Measurements from ENCODE around the gene SNRNP200. TPM values are rescaled to one million over a fixed set of nuclear protein-coding genes. Genes with fewer than 3 reads are reported as not detected.

The SNRNP200 gene
- total RNA-seq, 1 donor from 2014 or later = 208 TPM

DNA sequence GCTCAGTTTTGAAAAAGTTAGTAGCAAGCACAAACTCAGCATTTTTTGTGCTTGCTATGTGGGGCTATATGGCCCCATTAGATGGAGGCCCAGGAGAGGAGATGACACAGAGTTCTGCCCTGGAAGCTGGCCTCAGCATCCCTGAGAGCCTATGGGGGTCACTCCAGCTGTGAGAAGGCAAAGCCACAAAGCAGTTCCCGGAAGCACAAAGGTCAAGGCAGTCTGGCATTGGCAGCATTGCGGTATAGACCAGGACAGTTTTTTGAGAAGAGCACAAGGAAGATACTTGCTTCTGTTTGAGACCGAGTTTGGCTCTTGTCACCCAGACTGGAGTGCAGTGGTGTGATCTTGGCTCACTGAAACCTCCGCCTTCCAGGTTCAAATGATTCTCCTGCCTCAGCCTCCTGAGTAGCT, 12.2 kb upstream of the SNRNP200 start:
- Mint-ChIP-seq H3K9me3 (no peaks in the 10 kb centered on the region), H3K4me1 (peaks cover 41% of the 10 kb centered on the region), H3K27ac (peak overlapping the region; percentile 41), H3K27me3 (no peaks in the 10 kb centered on the region), H3K36me3 (ENCODE audit: low read depth) (peaks cover 4% of the 10 kb centered on the region), H3K4me3 (no peak overlapping the region)
- CTCF ChIA-PET = no interaction called here
- TF ChIP-seq, protein P1, sequence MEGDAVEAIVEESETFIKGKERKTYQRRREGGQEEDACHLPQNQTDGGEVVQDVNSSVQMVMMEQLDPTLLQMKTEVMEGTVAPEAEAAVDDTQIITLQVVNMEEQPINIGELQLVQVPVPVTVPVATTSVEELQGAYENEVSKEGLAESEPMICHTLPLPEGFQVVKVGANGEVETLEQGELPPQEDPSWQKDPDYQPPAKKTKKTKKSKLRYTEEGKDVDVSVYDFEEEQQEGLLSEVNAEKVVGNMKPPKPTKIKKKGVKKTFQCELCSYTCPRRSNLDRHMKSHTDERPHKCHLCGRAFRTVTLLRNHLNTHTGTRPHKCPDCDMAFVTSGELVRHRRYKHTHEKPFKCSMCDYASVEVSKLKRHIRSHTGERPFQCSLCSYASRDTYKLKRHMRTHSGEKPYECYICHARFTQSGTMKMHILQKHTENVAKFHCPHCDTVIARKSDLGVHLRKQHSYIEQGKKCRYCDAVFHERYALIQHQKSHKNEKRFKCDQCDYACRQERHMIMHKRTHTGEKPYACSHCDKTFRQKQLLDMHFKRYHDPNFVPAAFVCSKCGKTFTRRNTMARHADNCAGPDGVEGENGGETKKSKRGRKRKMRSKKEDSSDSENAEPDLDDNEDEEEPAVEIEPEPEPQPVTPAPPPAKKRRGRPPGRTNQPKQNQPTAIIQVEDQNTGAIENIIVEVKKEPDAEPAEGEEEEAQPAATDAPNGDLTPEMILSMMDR (IDR thresholded peaks at IDR 0.05) = no peak
- POLR2A ChIA-PET = no interaction called here
- ATAC-seq (ENCODE audit: low read depth) (no peak), DNase-seq (no peak)
- intact Hi-C loops (cut with micrococcal nuclease) = no loop called here

DNA sequence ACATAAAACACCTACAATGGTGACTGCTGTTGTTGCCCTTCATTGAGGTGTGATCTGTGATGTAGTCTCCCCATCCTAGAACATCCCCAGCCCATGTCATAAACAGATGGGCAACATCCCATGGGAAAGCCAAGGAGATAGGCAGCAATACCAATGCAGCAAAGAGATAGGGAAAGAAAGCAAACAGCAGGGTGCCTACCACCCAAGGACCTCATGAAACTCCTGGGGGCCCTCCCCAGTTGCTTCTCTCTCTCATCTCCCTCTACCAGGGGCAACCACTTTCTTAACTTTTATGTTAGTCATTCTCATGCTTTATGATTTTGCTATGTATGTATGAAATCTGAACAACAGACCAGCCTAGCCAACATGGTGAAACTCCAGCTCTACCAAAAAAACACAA, 11.7 kb upstream of the SNRNP200 start:
- ChIA-PET CTCF (no interaction called here), POLR2A (no interaction called here)
- Mint-ChIP-seq H3K9me3 (no peaks in the 10 kb centered on the region), H3K4me3 (no peak overlapping the region), H3K27me3 (no peaks in the 10 kb centered on the region), H3K4me1 (peaks cover 38% of the 10 kb centered on the region), H3K27ac (no peak overlapping the region), H3K36me3 (ENCODE audit: low read depth) (peaks cover 4% of the 10 kb centered on the region)
- TF ChIP-seq, protein P1 (IDR thresholded peaks at IDR 0.05) = no peak
- ATAC-seq (ENCODE audit: low read depth) (no peak), DNase-seq (no peak)
- intact Hi-C loops (cut with micrococcal nuclease) = no loop called here

DNA sequence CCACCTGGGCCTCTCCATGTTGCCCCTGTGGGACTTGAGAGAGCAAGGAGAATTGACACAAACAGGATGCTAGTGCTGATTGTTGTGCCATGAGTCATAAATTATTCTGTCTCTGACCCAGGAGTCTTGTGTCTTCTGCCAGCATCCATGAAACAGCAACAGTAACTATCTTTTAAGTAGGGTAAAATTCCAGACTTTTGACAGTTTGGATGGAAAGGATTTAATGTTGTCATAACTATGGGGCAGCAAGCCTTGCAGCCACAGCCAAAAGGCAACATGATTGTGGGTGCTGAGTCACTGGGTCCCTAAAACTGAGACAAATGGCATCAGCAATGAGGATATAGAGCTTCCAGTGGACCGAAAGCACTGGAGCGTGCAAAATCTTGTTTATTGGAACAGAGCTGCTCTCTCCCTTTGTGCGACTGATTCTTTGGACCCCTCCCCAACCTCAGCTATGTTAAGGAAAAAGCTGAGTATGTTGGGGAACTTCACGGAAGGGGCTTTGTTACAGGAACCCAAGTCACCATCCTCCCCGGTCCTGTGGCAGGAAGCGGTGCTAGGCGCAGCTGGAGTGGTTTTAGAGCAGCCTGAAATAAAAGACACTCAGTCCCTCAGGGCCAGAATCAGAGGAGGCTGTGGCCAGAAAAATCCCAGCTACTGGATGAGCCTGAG, 10.2 kb upstream of the SNRNP200 start:
- H3K27ac Mint-ChIP-seq = no peak overlapping the region
- ChIA-PET POLR2A (interaction anchor here (0.7 kb wide), 1 partner anchor 10 kb away, joined by 3 read pairs; the partner anchor contains the start of gene SNRNP200), CTCF (interaction anchor here (1.2 kb wide), 1 partner anchor 9 kb away, joined by 4 read pairs; the partner anchor contains the start of gene ITPRIPL1)
- no peak overlapping the region for H3K4me3 Mint-ChIP-seq
- TF ChIP-seq, protein P1 (IDR thresholded peaks at IDR 0.05) = no peak
- intact Hi-C loops (cut with micrococcal nuclease) = no loop called here
- H3K4me1 Mint-ChIP-seq = peaks cover 31% of the 10 kb centered on the region
- H3K36me3 Mint-ChIP-seq (ENCODE audit: low read depth) = no peaks in the 10 kb centered on the region
- no peaks in the 10 kb centered on the region for H3K9me3 Mint-ChIP-seq
- peak; percentile 49 for ATAC-seq (ENCODE audit: low read depth)
- H3K27me3 Mint-ChIP-seq = no peaks in the 10 kb centered on the region
- no peak for DNase-seq

DNA sequence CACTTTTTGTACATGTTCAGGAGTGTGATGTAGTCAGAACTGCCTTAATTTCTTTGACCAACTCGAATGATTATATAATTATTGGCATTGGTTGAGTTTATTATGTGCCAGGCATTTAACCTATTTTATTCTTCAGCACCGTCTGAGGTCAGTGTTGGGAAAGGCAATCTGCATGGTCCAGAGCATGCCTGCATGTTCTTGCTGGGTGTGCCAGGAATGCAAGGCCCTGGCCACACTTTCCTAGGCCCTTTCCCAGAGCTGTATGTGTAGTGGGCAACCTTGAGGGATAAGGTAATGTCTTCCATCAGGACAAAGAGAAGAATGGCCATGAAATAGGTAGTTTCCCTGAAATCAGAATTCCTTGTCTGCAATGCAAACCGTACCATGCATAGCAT, 9.7 kb upstream of the SNRNP200 start:
- peaks cover 25% of the 10 kb centered on the region for H3K4me1 Mint-ChIP-seq
- no peak for DNase-seq
- POLR2A ChIA-PET = interaction anchor here (0.7 kb wide), 1 partner anchor 9 kb away, joined by 3 read pairs; the partner anchor contains the start of gene SNRNP200

DNA sequence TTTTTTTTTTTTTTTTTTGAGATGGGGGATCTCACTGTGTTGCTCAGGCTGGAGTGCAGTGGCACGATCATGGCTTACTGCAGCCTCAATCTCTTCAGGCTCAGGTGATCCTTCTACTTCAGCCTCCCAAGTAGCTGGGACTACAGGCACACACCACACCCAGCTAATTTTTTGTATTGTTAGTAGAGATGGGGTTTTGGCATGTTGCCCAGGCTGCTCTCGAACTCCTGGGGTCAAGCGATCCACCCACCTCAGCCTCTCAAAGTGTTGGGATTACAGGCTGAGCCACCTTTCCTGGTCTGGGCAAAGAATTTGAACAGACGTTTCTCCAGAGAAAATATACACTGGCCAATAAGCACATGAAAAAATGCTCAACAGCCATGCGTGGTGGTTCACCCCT, 2.9 kb upstream of the SNRNP200 start:
- CTCF ChIA-PET = no interaction called here
- intact Hi-C loops (cut with micrococcal nuclease) = loop anchor here (5.0 kb wide), 1 partner anchor 179 kb away; no protein-coding TSS in a partner anchor
- Mint-ChIP-seq H3K4me1 (peaks cover 28% of the 10 kb centered on the region), H3K4me3 (no peak overlapping the region), H3K27me3 (no peaks in the 10 kb centered on the region), H3K27ac (no peak overlapping the region), H3K9me3 (no peaks in the 10 kb centered on the region), H3K36me3 (ENCODE audit: low read depth) (peaks cover 25% of the 10 kb centered on the region)
- ATAC-seq (ENCODE audit: low read depth) (no peak), DNase-seq (no peak)
- POLR2A ChIA-PET = no interaction called here
- TF ChIP-seq, protein P1 (IDR thresholded peaks at IDR 0.05) = no peak

More for the DNA sequence above, 9.7 kb upstream of the SNRNP200 start:
- Mint-ChIP-seq H3K4me3 (no peak overlapping the region), H3K9me3 (no peaks in the 10 kb centered on the region), H3K27ac (no peak overlapping the region), H3K36me3 (ENCODE audit: low read depth) (no peaks in the 10 kb centered on the region), H3K27me3 (no peaks in the 10 kb centered on the region)
- TF ChIP-seq, protein P1 (IDR thresholded peaks at IDR 0.05) = no peak
- no peak for ATAC-seq (ENCODE audit: low read depth)
- CTCF ChIA-PET = no interaction called here
- intact Hi-C loops (cut with micrococcal nuclease) = no loop called here

All from activated B cell treated with CpG ODN at 0.5 μM for 24 hours (primary cell).